ENCODE measurements around the gene CALY. TPM values are rescaled to one million over a fixed set of nuclear protein-coding genes. Genes with fewer than 3 reads are reported as not detected.

CALY gene
- total RNA-seq, 1 donor, result 0.73 TPM

DNA sequence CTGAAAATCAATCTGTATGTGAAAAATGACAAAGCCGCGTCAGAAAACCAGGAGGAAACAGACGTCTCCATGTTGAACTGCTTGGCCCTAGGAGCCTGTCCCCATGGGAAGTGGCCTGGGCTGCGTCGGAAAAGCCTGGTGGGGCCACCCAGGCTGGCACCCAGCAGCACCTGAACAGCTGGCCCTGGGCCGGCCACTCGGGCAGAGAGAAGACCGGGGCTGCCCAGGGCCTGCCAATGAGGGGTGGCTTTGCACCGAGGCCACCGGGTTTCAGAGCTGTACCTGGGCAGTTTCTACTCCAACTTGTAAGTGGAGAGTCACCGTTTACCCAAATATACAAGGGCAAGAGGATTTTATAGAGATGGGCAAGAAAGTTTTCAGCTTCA, 22.2 kb upstream of the CALY start:
- H3K9me3 ChIP-seq (ENCODE audit: low read depth, low read length), result no peaks in the 10 kb centered on the region
- H3K4me1 ChIP-seq (ENCODE audit: insufficient read depth, low read length), result peaks cover 13% of the 10 kb centered on the region
- no peak overlapping the region for H3K4me3 ChIP-seq (ENCODE audit: low read length)
- no peaks in the 10 kb centered on the region for H3K27me3 ChIP-seq (ENCODE audit: insufficient read depth, low read length)

DNA sequence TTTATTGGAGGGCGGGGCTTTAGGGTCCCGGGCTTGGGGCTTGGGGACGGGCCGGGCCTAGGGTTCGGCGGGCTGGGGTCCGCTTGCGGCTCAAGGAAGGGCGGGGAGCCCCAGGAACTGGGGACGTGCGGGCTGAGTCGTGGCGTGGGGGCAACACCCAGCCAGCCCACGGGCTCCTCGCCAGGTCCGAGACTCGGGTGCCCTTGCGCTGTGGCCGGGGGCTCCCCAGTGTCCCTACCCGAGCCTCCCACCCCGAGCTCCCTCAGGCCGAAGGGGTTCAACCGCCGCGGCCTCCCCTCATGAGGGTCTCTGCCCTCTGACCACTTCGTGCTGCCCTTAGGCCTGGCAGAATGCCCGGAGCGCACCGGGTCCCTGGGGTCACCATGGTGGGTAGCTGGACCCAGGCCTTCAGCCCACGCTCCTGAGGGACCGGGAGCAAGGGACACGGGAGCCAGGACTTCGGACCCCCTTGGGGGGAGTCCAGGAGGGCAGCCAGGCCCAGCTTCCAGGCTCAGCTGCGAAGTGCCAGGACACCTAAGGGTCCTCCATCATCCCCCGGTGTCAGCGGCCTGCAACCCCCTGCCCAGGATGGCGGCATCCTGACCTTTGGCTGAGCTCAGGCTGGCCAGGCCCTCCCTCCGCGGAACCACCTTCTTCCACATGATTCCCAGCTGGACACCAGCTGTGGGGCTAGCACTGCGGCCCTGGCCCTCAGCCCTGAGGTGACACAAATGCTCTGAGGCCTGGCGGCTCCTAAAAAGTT, 21.6 kb upstream of the CALY start:
- Histone ChIP-seq H3K4me3 (ENCODE audit: low read length) (no peak overlapping the region), H3K4me1 (ENCODE audit: insufficient read depth, low read length) (peaks cover 13% of the 10 kb centered on the region), H3K9me3 (ENCODE audit: low read depth, low read length) (no peaks in the 10 kb centered on the region), H3K27me3 (ENCODE audit: insufficient read depth, low read length) (no peaks in the 10 kb centered on the region)

DNA sequence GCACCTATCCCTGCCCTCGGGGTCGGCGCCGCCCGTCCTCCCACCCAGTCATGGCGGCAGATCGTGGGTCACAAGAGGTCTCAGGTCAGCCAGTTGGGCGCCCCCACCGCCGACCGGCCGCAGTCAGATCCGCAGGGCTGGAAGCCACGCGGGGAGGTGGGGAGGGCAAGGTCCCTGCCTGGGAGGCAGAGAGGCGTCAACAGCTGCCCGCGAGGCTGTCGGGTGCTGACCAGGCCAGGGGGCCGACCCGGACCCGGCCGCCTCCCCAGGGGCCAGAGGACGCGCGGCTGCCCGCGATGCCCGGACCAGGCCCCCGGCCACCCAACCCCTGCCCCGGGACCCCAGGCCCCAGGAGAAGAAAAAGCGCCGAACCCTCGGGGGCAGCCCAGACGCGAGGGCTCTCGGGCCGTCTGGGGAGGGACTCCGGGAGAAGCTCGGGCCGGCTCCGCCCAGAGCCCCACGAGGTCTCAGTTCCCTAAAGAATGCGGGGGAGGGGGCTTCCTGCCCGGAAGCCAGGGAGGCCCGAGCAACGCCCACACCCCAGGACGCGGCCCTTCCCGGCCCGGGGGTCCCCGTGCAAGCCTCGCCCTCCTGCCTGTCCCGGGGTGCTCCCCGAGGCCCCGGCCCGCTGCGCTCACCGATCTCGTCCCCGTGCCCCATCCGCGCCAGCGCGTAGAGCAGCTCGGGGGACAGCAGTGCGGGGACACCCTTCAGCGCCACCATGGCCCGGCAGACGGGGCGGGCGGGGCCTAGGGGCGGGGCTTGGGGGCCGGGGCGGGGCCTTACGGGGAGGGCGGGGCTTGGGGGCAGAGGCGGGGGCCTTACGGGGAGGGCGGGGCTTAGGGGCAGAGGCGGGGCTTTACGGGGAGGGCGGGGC, 20.8 kb upstream of the CALY start, which contains the start of gene FUOM:
FUOM (minus strand) TSS at position 735 of the 877 bp plus-strand sequence; CDS start at position 723, 12 bp downstream.
- Histone ChIP-seq H3K27me3 (ENCODE audit: insufficient read depth, low read length) (no peaks in the 10 kb centered on the region), H3K4me1 (ENCODE audit: insufficient read depth, low read length) (peaks cover 13% of the 10 kb centered on the region), H3K4me3 (ENCODE audit: low read length) (peak within 1 kb of the TSS; percentile 50), H3K9me3 (ENCODE audit: low read depth, low read length) (no peaks in the 10 kb centered on the region)

DNA sequence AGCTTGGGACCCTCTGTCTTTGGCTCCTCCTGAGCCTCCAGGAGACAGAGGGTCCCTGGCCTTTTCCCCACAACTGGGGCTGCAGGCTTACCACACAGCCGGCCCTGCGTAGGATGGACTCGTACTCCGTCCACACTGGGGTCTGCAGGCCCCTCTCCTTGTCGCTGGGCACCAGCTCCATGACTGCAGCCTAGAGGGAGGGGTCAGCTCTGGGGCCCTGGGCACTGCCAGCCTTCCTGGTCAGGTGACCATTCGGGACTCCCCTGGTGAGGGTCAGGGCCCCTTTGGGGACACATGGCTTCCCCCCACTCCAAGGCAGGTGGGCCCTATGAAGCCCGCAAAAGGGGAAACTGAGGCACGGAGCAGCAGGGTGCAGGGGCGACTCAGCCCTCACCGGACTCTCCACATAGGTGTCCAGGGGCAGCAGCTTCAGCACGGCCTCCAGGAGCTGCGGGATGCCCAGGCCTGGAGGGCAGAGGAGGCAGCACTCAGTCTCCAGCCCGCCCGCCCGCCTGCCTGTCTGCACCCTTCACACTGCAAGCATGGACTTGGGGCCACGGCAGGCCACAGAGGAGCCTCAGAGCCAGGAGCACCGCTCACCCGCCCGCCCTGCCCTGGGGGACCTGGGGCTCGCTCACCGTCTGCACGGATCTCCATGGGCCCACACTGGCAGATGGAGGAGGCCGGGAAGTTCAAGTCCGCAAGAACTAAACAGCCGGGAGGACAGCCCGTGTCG, 20.0 kb upstream of the CALY start:
- Histone ChIP-seq H3K4me1 (ENCODE audit: insufficient read depth, low read length) (peaks cover 13% of the 10 kb centered on the region), H3K9me3 (ENCODE audit: low read depth, low read length) (no peaks in the 10 kb centered on the region), H3K4me3 (ENCODE audit: low read length) (peak overlapping the region; percentile 50), H3K27me3 (ENCODE audit: insufficient read depth, low read length) (no peaks in the 10 kb centered on the region)

DNA sequence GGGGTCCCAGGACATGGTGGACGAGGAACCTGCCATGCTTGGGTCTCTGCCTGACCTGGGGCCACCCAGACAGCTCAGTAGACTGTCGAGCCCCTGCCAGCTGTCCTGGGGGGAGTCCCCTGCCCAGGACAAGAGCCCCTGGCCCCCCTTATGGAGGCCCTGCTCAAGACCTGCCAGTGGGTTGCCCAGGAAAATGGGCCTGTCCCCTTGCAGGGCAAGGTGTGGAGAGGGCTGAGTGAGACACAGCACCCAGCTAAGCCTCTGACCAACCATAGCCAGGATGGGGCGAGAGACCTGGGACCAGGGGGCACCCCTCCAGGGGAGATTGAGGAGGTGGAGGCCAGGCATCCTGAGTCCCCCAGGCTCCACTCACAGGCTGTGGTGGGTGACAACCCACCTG, 19.3 kb upstream of the CALY start:
- Histone ChIP-seq H3K9me3 (ENCODE audit: low read depth, low read length) (no peaks in the 10 kb centered on the region), H3K4me1 (ENCODE audit: insufficient read depth, low read length) (peaks cover 13% of the 10 kb centered on the region), H3K4me3 (ENCODE audit: low read length) (no peak overlapping the region), H3K27me3 (ENCODE audit: insufficient read depth, low read length) (no peaks in the 10 kb centered on the region)

DNA sequence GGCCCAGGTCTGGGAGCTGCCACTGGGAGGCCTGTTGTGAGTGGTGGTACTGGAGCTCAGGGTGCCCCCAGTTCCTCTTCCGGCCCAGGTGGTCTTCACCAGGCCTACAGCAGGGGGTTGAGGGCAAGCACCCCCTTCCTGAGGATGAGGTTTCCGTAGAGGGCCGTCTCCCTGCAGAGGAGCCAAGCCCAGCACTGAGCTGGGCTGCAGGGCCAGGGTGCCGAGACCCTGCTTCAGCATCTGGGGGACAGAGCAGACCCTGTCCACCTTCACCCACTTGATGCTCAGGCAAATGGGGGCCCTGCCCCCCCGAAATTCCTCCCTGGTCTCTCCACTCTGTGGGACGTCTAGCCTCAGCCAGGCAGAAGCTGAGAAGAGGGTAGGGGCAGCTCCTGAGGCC, 18.6 kb upstream of the CALY start:
- Histone ChIP-seq H3K4me1 (ENCODE audit: insufficient read depth, low read length) (peaks cover 13% of the 10 kb centered on the region), H3K27me3 (ENCODE audit: insufficient read depth, low read length) (no peaks in the 10 kb centered on the region), H3K9me3 (ENCODE audit: low read depth, low read length) (no peaks in the 10 kb centered on the region), H3K4me3 (ENCODE audit: low read length) (no peak overlapping the region)

DNA sequence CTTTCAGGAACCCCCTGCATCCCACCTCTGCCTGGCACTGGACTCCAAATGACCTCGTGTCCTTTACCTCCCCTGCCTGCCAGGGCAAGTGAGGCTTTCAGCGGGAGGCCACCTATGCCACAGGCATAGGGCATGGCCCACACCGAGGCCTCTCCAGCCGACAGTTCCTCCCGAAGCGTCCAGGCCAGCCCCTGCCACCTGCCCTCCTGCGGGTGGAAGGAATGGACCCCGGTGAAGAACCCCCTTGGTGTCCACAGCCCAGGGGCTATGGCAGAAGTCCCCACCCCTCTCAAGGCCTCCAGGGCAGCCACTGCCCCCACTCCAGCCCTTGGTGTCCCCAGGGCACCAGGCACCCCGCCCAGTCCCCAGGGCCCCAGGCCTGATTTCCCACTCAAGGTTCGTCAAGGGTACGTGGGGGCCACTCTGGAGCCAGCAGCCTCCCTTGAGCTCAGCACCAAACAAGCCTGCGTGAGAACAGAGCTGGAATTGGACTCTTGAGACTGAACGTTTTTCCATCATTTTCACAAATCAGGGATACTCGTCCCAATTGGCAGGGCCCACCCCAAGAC, 18.1 kb upstream of the CALY start:
- H3K4me1 ChIP-seq (ENCODE audit: insufficient read depth, low read length), result peaks cover 13% of the 10 kb centered on the region
- no peak overlapping the region for H3K4me3 ChIP-seq (ENCODE audit: low read length)
- H3K9me3 ChIP-seq (ENCODE audit: low read depth, low read length), result no peaks in the 10 kb centered on the region
- H3K27me3 ChIP-seq (ENCODE audit: insufficient read depth, low read length), result no peaks in the 10 kb centered on the region

DNA sequence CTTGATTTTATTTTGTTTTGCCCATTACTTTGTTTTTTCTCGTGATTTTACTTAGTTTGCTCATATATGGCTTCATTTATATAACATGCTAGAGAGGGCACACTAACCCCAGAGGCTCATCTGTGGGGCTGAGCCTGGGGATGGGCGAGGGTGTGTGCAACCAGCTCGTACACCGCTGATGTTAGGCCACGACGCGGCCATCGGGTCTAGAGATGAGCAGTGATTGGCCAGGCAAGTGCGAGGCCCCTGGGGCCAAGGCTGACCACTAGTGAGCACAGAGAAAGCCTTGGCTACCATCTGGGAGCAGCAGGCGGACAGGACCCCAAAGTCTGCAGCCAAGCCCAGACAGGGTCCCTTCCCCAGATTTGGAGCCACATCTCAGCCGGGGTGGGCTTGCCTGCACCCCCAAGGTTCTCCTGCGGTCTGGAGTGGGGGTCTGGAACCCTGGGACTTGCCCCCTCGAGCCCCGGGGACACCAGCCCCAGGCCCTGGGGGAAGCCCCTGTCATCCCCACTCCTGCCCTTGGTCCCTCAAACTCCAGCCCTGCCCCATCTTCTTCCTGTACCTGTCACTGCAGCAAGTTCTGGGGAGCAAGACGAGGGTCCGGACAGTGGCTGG, 17.4 kb upstream of the CALY start:
- peaks cover 13% of the 10 kb centered on the region for H3K4me1 ChIP-seq (ENCODE audit: insufficient read depth, low read length)
- no peaks in the 10 kb centered on the region for H3K9me3 ChIP-seq (ENCODE audit: low read depth, low read length)
- H3K4me3 ChIP-seq (ENCODE audit: low read length), result no peak overlapping the region
- H3K27me3 ChIP-seq (ENCODE audit: insufficient read depth, low read length), result no peaks in the 10 kb centered on the region

DNA sequence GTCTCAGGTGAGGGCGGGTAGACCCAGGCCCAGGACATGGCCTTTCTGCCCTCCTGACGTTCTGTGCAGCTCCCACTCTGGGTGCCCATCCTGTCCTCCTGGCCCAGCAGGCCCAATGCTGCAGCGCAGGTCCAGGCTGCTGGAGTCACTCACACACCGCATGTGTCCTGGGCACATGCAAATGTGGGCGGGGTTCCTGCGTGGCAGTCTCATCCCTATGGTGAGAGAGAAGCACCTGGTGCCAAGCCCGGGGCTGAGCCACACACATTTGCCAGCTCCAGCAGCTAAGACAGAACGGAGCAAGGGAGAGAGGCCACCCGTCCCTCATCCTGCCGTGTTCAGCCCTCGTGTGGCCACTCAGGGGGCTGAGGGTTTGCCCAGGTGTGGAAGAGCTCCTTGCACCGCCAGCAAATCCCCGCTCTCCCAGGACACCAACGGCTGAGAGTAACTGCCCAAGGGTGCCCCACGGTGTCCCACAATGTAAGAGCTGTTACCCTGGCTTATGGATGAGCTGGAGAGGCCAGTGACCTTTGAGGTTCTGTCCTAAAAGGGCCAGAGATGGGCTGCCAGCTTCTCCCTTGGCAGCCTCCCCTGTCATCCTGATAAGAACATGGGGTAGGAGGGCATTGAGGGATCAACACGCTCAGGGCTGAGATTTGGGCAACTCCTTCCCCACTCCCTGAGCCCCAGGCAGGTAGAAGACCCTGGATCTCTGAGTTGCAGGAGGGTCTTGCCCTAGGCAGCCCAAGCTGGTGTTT, 16.7 kb upstream of the CALY start:
- peaks cover 13% of the 10 kb centered on the region for H3K4me1 ChIP-seq (ENCODE audit: insufficient read depth, low read length)
- H3K27me3 ChIP-seq (ENCODE audit: insufficient read depth, low read length), result no peaks in the 10 kb centered on the region
- no peak overlapping the region for H3K4me3 ChIP-seq (ENCODE audit: low read length)
- H3K9me3 ChIP-seq (ENCODE audit: low read depth, low read length), result no peaks in the 10 kb centered on the region

DNA sequence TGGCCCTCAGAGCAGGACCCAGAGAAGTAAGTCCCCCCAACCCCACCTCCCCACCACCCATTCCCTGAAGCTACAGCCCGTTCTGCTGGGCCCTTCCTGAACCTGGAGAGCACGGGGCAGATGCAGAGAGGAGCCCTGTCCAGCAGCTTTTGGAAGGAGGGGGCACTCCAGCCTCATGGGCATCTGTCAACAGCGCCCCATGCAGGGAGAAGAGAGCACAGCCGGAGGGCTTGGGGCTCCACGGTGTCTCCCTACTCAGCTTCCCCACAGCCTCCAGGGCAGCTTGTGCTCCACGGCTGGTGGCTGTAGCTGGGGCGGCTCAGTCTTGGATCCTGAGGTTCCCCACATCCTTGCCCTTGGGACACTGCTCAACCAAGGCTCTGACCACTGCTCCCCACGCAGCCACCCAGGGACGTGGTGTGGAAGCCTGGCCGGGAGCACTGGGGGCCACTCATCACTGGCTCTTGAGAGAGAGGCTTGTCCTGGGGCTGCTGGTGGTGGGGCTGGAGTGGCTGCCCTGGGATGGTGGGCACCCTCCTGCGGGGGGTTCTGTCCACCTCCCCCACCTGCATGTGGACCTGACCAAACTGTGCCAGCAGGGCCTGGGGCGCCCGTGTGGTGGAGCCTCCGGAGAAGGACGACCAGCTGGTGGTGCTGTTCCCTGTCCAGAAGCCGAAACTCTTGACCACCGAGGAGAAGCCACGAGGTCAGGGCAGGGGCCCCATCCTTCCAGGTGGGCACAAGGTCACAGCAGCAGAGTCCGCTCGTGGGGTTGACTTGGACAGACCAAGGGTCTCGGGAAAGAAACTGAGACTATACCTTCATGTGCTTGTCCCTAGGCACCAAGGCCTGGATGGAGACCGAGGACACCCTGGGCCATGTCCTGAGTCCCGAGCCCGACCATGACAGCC, 15.0 kb upstream of the CALY start:
- H3K4me3 ChIP-seq (ENCODE audit: low read length), result no peak overlapping the region
- peaks cover 6% of the 10 kb centered on the region for H3K4me1 ChIP-seq (ENCODE audit: insufficient read depth, low read length)
- no peaks in the 10 kb centered on the region for H3K27me3 ChIP-seq (ENCODE audit: insufficient read depth, low read length)
- H3K9me3 ChIP-seq (ENCODE audit: low read depth, low read length), result no peaks in the 10 kb centered on the region

DNA sequence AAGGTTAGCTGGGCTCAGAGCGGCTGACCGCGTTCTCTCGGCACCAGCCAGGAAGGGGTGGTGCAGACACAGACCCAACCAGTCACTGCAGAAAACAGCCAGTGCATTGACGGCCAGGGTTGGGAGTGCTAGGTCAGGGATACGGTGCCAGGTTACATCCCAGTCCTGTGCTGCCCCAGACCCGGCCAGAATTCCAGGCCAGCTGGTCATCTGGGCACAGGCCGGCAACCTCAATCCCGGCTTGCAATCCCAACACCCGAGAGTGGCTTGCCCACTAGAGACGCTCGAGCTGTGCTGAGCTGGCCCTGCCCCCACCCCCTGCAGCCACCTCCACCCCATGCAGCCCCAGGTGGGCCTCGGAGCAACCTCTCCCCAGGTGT, 14.2 kb upstream of the CALY start:
- Histone ChIP-seq H3K4me3 (ENCODE audit: low read length) (no peak overlapping the region), H3K9me3 (ENCODE audit: low read depth, low read length) (no peaks in the 10 kb centered on the region), H3K4me1 (ENCODE audit: insufficient read depth, low read length) (no peaks in the 10 kb centered on the region), H3K27me3 (ENCODE audit: insufficient read depth, low read length) (no peaks in the 10 kb centered on the region)

DNA sequence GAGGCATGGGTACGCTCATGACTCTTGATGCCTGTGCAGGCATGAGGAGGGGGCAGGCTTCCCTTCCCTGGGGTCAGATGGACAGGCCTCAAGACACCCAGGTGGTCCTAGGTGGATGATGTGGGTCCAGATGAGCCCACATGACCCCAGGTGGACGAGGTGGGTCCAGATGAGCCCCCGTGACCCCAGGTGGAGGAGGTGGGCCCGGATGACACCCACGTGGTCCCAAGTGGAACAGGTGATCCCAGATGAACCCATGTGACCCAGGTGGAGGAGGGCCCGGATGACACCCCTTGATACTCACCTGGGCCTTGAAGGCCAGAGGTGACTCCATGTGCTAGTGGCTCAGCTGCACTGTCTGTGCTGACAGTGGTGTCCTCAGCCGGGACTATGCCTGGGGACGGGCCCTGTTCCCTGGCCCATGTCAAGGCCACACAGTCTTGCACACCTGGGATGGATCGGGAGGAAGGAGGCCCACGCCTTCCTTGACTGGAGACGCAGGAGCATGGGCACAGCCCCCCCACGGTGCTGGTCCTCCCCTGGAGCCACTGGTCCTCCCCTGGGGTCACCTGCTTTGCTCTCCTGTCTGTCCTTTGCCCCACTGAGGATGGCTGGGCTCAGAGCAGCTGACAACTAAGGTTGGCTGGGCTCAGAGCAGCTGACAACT, 13.7 kb upstream of the CALY start:
- Histone ChIP-seq H3K4me1 (ENCODE audit: insufficient read depth, low read length) (no peaks in the 10 kb centered on the region), H3K27me3 (ENCODE audit: insufficient read depth, low read length) (no peaks in the 10 kb centered on the region), H3K4me3 (ENCODE audit: low read length) (no peak overlapping the region), H3K9me3 (ENCODE audit: low read depth, low read length) (no peaks in the 10 kb centered on the region)

DNA sequence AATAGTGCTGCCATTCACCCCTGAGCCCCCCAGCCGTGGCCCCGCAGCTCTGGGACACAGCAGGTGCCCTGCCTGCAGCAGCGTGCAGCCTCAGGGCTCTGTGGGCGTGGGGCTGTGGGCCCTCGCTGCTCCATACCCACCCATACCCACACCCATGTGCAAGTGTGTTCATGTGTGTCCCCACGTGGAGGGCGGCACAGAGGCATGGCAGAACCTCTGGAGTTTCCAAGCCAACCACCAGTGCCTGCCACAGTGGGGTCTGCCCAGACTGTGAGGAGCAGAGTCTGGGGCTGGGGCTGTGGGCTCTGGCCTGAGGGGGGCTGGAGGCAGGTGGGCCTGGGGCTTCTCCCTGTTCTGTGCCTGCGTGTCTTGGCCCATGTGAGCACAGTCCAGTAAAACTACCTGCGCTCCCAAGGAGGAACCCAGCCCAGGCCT, 12.9 kb upstream of the CALY start:
- H3K4me3 ChIP-seq (ENCODE audit: low read length), result no peak overlapping the region
- peaks cover 2% of the 10 kb centered on the region for H3K27me3 ChIP-seq (ENCODE audit: insufficient read depth, low read length)
- H3K4me1 ChIP-seq (ENCODE audit: insufficient read depth, low read length), result no peaks in the 10 kb centered on the region
- no peaks in the 10 kb centered on the region for H3K9me3 ChIP-seq (ENCODE audit: low read depth, low read length)
